MCF 10A (cell line): Measurements from ENCODE around the gene NPHP4. TPM values are rescaled to one million over a fixed set of nuclear protein-coding genes. Genes with fewer than 3 reads are reported as not detected.
"Not testable (repeated sequence)": the region's sequence is repeated elsewhere in the genome, so short reads cannot be mapped to it uniquely, and the experiment has no call there.

Experiments
- BruUV-seq: library from RNA; stranded (reverse); fragments of 400-500 nt; replicated peaks from 2 replicates; lab custom pipeline; 2021; lab: Mats Ljungman, UMichigan
- CTCF ChIA-PET: fragments of 300-600 bp; sonication (Branson Sonifier 250); formaldehyde crosslinking; extraction: SDS; loops from one replicate; lab custom pipeline; 2021; ENCODE audit warnings: antibody characterized with exemption, inconsistent platforms; lab: Yijun Ruan, JAX
- POLR2A ChIA-PET: fragments of 300-600, 350-650 bp; sonication (Branson Sonifier 250); formaldehyde crosslinking; extraction: SDS; loops from one replicate; lab custom pipeline; 2020; ENCODE audit warnings: antibody characterized with exemption, inconsistent platforms; lab: Yijun Ruan, JAX
- DNase-seq: peaks from one replicate; pipeline ENCODE4 v3.0.0-alpha.2; 2018; ENCODE audit not compliant: unreplicated experiment
- H3K27ac Mint-ChIP-seq: one replicate; pipeline ENCODE4 v1.8.0; 2022; ENCODE audit warnings: mild to moderate bottlenecking, low read depth, mixed read lengths; ENCODE audit not compliant: unreplicated experiment
- H3K27me3 Mint-ChIP-seq: one replicate; pipeline ENCODE4 v1.8.0; 2022; ENCODE audit warnings: mixed read lengths; ENCODE audit not compliant: insufficient read depth, unreplicated experiment
- H3K36me3 Mint-ChIP-seq: one replicate; pipeline ENCODE4 v1.8.0; 2022; ENCODE audit warnings: mild to moderate bottlenecking, moderate library complexity, mixed read lengths; ENCODE audit not compliant: insufficient read depth, unreplicated experiment
- H3K4me1 Mint-ChIP-seq: one replicate; pipeline ENCODE4 v1.8.0; 2022; ENCODE audit warnings: mixed read lengths; ENCODE audit not compliant: insufficient read depth, unreplicated experiment
- H3K4me3 Mint-ChIP-seq: one replicate; pipeline ENCODE4 v1.8.0; 2022; ENCODE audit warnings: mild to moderate bottlenecking, moderate library complexity, mixed read lengths; ENCODE audit not compliant: unreplicated experiment
- H3K9me3 Mint-ChIP-seq: one replicate; pipeline ENCODE4 v1.8.0; 2022; ENCODE audit warnings: mixed read lengths; ENCODE audit not compliant: unreplicated experiment
- intact Hi-C: fragments of 100-400 bp; cut with micrococcal nuclease; formaldehyde crosslinking; loops from 2 replicates; pipeline ENCODE4 v1.14.1; 2022
- total RNA-seq: library from RNA; stranded (reverse); gene quantifications from 2 replicates; pipeline ENCODE4 v1.2.3, GENCODE V29; 2022
- TF ChIP-seq, protein P1 (sequence below): fragments of 200-600 bp; IDR thresholded peaks from one replicate; pipeline ENCODE4 v1.8.0; 2022; ENCODE audit warnings: antibody characterized with exemption, mild to moderate bottlenecking; ENCODE audit not compliant: unreplicated experiment

Gene NPHP4
- total RNA-seq, 1 experiment from 2014 or later, result 14.4 TPM

DNA sequence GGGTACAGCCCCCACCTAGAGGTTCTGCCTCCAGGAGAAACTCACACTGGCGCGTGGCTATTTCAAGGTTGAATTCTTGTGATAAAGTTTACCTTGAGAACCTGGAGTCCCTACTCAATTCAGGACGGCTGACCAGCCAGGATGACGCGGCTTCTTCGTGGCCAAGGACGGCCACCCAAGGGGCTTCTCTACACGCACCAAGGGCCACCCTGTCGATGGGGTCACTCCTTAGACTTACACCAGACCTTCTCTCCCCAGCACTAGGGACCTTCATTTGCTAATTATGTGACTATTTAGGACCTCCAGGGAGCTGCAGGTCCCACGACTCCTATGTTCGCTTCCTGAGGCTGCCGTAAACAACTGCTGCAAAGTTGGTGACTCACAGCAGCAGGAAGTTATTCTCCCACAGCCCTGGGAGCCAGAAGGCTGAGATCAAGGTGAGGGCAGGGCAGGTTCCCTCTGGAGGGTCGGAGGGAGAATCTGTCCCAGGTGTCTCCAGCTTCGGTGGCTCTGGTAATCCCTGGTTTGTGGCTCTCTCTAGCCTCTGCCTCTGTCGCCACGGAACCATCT lies 135.9 kb downstream of the NPHP4 start:
- intact Hi-C loops, result no loop called here
- Mint-ChIP-seq H3K4me1 (no peaks in the 10 kb centered on the region), H3K9me3 (no peaks in the 10 kb centered on the region), H3K4me3 (no peak overlapping the region), H3K27me3 (no peaks in the 10 kb centered on the region), H3K27ac (no peak overlapping the region), H3K36me3 (peaks cover 12% of the 10 kb centered on the region)
- POLR2A ChIA-PET, result interaction anchor here (0.5 kb wide), 1 partner anchor 244 kb away, joined by 3 read pairs; no protein-coding TSS in a partner anchor
- DNase-seq, result no peak
- no TSS peak for BruUV-seq
- TF ChIP-seq, protein P1, sequence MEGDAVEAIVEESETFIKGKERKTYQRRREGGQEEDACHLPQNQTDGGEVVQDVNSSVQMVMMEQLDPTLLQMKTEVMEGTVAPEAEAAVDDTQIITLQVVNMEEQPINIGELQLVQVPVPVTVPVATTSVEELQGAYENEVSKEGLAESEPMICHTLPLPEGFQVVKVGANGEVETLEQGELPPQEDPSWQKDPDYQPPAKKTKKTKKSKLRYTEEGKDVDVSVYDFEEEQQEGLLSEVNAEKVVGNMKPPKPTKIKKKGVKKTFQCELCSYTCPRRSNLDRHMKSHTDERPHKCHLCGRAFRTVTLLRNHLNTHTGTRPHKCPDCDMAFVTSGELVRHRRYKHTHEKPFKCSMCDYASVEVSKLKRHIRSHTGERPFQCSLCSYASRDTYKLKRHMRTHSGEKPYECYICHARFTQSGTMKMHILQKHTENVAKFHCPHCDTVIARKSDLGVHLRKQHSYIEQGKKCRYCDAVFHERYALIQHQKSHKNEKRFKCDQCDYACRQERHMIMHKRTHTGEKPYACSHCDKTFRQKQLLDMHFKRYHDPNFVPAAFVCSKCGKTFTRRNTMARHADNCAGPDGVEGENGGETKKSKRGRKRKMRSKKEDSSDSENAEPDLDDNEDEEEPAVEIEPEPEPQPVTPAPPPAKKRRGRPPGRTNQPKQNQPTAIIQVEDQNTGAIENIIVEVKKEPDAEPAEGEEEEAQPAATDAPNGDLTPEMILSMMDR, result no peak
- CTCF ChIA-PET, result no interaction called here

DNA sequence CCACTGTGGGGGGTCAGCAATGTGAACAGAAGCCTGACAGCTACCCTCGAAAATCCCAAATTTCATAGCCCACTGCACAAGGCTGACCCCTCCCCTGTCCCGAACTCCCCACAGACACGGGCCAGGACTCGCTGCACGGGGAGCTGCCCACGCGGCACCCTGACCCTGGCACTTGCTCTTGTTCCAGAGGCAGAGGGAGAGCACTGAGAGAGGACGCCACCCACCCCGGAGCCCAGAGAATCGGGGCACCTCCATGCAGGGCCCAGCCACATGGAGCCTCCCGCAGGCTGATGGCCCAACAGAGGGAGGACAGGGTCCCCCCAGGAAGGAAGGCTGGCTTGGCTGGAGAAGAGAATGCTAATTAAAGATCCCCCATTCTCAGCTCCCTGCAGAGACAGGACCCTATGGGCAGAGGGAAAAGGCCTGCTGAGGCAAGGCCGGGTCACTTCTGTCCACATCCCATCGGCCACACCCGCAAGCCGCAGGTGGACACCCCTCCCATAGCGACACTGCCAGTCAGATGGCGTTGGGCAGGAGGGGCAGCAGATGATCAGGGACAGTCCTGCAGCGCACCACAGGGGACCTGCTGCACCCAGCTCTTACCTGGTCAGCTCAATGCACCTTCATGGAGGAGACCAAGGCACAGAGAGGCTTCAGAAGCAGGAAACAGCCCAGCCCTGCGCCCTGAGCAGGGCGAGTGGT lies 136.9 kb downstream of the NPHP4 start:
- intact Hi-C loops, result no loop called here
- H3K9me3 Mint-ChIP-seq, result no peaks in the 10 kb centered on the region
- CTCF ChIA-PET, result interaction anchor here (0.5 kb wide), 1 partner anchor 62 kb away, joined by 4 read pairs; no protein-coding TSS in a partner anchor
- peaks cover 12% of the 10 kb centered on the region for H3K36me3 Mint-ChIP-seq
- DNase-seq, result no peak
- no peak overlapping the region for H3K4me3 Mint-ChIP-seq
- BruUV-seq, result no TSS peak
- no peak overlapping the region for H3K27ac Mint-ChIP-seq
- no peaks in the 10 kb centered on the region for H3K27me3 Mint-ChIP-seq
- POLR2A ChIA-PET, result no interaction called here
- no peaks in the 10 kb centered on the region for H3K4me1 Mint-ChIP-seq
- TF ChIP-seq, protein P1, result no peak

DNA sequence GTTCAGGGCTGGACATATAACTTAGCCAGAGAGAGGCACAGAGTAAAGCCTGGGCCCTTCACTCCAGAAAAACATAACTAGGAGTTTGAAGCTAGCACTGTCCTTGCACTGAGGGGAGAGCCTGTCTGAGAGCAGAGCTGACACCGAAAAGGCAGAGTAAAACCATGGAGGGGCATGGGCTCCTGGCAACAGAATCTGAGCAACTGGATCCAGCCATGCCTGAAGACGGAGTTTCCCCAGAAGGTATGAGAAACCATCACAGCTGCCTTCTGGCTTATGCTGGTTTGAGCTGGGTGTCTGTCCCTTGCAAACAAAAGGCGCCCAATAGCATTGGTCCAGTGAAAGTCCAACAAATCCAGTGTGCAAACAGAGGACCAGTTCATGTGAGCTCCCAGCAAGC lies 137.5 kb downstream of the NPHP4 start:
- Mint-ChIP-seq H3K4me1 (no peaks in the 10 kb centered on the region), H3K36me3 (peaks cover 9% of the 10 kb centered on the region), H3K4me3 (no peak overlapping the region), H3K9me3 (no peaks in the 10 kb centered on the region), H3K27me3 (no peaks in the 10 kb centered on the region), H3K27ac (no peak overlapping the region)
- POLR2A ChIA-PET, result no interaction called here
- TF ChIP-seq, protein P1, result no peak
- CTCF ChIA-PET, result interaction anchor here (0.5 kb wide), 1 partner anchor 62 kb away, joined by 4 read pairs; no protein-coding TSS in a partner anchor
- intact Hi-C loops, result no loop called here
- no peak for DNase-seq
- BruUV-seq, result no TSS peak

DNA sequence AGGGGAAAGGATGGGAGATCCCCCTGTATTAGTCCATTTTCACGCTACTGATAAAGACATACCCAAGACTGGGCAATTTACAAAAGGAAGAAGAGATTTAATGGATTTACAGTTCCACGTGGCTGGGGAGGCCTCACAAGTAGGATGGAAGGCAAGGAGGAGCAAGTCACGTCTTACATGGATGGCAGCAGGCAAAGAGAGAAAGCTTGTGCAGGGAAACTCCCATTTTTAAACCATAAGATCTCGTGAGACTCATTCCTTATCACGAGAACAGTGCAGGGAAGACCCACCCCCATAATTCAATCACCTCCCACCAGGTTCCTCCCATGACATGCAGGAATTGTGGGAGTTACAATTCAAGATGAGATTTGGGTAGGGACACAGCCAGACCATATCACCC lies 138.4 kb downstream of the NPHP4 start:
- H3K4me1 Mint-ChIP-seq, H3K4me3 Mint-ChIP-seq, BruUV-seq, H3K27me3 Mint-ChIP-seq, POLR2A ChIA-PET, CTCF ChIA-PET, H3K36me3 Mint-ChIP-seq, H3K9me3 Mint-ChIP-seq, intact Hi-C loops, H3K27ac Mint-ChIP-seq, DNase-seq: not testable (repeated sequence)
